ENCODE results near the gene FN3K.

The FN3K gene

DNA sequence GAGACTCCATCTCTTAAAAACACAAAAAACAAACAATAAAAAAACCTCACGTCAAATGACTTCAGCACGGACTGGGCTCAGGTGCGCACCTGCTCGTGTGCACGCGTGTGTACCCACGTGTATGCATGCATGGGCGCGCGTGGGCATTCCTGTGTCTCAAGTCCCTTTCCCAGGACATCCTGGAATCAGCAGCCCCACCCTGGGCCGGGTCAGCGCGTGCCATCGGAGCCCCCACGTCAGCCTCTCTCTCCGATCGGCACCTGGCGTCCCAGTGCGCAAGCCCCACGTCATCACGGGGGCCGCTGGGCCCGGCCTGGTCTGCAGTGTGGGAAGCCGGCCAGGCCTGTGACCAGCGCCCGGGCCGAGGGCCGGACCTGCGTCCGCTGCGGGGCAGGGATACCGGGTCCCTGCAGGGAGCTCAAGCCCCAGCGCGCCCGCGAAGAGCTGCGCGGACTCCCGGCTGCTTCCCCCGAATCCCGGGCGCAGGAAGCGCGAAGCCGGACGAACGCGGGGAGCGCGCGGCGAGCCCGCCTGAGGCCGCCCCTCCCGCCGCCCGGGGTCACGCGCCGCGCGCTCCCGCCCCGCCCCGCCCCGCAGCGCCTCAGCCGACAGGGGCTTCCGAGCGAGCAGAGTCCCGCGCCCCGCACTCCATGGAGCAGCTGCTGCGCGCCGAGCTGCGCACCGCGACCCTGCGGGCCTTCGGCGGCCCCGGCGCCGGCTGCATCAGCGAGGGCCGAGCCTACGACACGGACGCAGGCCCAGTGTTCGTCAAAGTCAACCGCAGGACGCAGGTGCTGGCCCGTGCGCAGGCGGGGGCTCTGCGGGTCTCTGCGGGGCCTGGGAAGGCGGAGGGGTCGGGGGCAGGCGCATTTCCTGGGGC, at the start of gene FN3K:
FN3K (plus strand) TSS at position 629 of the 880 bp plus-strand sequence; CDS start at position 651, 22 bp downstream.
- H3K36me3 ChIP-seq (ENCODE audit: control insufficient read depth, insufficient read depth, low read length), result no peaks in the 10 kb centered on the region
- H3K4me1 ChIP-seq (ENCODE audit: control insufficient read depth, insufficient read depth, low read length), result peaks cover 27% of the 10 kb centered on the region
- peak within 1 kb of the TSS; percentile 75 for H3K9ac ChIP-seq (ENCODE audit: low read length)
- H3K4me3 ChIP-seq (ENCODE audit: low read length), result peak within 1 kb of the TSS; percentile 46
- H3K27me3 ChIP-seq (ENCODE audit: control insufficient read depth, insufficient read depth, low read length), result no peaks in the 10 kb centered on the region
- H3K9me3 ChIP-seq (ENCODE audit: control insufficient read depth, low read length), result no peaks in the 10 kb centered on the region

DNA sequence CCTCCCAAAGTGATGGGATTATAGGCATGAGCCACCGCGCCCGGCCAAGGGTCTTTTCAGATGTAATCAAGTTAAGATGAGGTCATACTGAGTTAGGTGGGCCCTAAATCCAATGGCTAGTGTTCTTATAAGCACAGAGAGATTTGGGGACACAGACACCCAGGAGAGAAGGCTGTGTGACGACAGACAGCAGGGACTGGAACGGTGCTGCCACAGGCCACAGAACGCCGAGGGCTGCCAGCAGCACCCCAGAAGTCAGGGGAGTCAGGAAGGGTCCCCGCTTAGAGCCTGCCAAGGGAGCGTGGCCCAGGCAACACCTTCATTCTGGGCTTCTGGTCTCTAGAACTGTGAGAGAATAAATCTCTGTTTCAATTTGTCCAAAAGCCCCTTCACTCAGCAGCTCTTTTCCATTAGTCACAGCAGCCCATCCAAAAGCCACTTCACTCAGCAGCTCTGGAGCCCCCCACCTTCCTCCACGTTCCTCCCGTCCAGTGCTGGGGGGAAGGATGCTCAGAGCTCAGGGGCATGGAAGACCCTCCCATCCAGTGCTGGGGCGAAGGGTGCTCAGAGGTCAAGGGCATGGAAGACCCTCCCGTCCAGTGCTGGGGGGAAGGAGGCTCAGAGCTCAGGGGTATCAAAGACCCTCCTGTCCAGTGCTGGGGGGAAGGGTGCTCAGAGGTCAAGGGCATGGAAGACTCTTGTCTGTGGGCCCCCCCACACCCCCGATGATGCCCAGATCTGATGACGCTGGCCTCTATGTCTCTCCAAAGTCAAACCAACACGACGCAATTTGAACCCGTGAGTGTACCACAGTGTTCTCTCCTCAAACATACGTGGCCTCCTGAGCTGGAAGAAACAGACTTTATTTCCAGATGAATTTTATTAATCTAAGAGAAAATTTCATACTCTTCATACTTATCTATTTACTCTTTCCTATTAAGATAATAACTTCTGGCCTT, 48.8 kb upstream of the FN3K start:
- H3K27me3 ChIP-seq (ENCODE audit: control insufficient read depth, insufficient read depth, low read length), result no peaks in the 10 kb centered on the region
- H3K9ac ChIP-seq (ENCODE audit: low read length), result peak overlapping the region; percentile 32
- H3K4me1 ChIP-seq (ENCODE audit: control insufficient read depth, insufficient read depth, low read length), result peaks cover 40% of the 10 kb centered on the region
- no peak overlapping the region for H3K4me3 ChIP-seq (ENCODE audit: low read length)
- H3K36me3 ChIP-seq (ENCODE audit: control insufficient read depth, insufficient read depth, low read length), result no peaks in the 10 kb centered on the region
- H3K9me3 ChIP-seq (ENCODE audit: control insufficient read depth, low read length), result no peaks in the 10 kb centered on the region

- Histone ChIP-seq H3K9me3 (ENCODE audit: control insufficient read depth, low read length) (no peaks in the 10 kb centered on the region), H3K4me3 (ENCODE audit: low read length) (no peak overlapping the region), H3K4me1 (ENCODE audit: control insufficient read depth, insufficient read depth, low read length) (peaks cover 40% of the 10 kb centered on the region), H3K9ac (ENCODE audit: low read length) (peak overlapping the region; percentile 60), H3K36me3 (ENCODE audit: control insufficient read depth, insufficient read depth, low read length) (no peaks in the 10 kb centered on the region), H3K27me3 (ENCODE audit: control insufficient read depth, insufficient read depth, low read length) (no peaks in the 10 kb centered on the region)
Observed at GRCh38 chr17:82687375-82687861, 48.0 kb upstream of the FN3K start.

DNA sequence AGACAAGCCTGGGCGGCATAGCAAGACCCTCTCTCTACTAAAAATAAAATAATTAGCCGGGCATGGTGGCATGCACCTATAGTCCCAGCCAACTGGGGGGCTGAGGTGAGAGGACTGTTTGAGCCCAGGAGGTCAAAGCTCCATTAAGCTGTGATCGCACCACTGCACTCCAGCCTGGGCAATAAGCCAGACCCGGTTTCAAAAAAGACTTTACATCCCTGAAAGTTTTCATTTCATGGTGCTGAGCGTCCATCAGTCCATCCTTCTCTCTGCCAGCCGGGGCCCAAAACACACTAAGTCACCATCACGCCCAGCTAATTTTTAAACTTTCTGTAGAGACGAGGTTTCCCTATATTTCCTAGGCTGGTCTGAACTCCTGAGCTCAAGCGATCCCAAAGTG, 47.5 kb upstream of the FN3K start:
- Histone ChIP-seq H3K4me1 (ENCODE audit: control insufficient read depth, insufficient read depth, low read length) (peaks cover 40% of the 10 kb centered on the region), H3K9me3 (ENCODE audit: control insufficient read depth, low read length) (no peaks in the 10 kb centered on the region), H3K36me3 (ENCODE audit: control insufficient read depth, insufficient read depth, low read length) (no peaks in the 10 kb centered on the region), H3K4me3 (ENCODE audit: low read length) (no peak overlapping the region), H3K27me3 (ENCODE audit: control insufficient read depth, insufficient read depth, low read length) (no peaks in the 10 kb centered on the region), H3K9ac (ENCODE audit: low read length) (peak overlapping the region; percentile 60)

- Histone ChIP-seq H3K9ac (ENCODE audit: low read length) (no peak overlapping the region), H3K27me3 (ENCODE audit: control insufficient read depth, insufficient read depth, low read length) (no peaks in the 10 kb centered on the region), H3K4me1 (ENCODE audit: control insufficient read depth, insufficient read depth, low read length) (peaks cover 32% of the 10 kb centered on the region), H3K4me3 (ENCODE audit: low read length) (no peak overlapping the region), H3K36me3 (ENCODE audit: control insufficient read depth, insufficient read depth, low read length) (no peaks in the 10 kb centered on the region), H3K9me3 (ENCODE audit: control insufficient read depth, low read length) (no peaks in the 10 kb centered on the region)
Observed at GRCh38 chr17:82689077-82689476, 46.3 kb upstream of the FN3K start.

GRCh38 chr17:82690786-82691489, 44.5 kb upstream of the FN3K start:
- Histone ChIP-seq H3K27me3 (ENCODE audit: control insufficient read depth, insufficient read depth, low read length) (no peaks in the 10 kb centered on the region), H3K36me3 (ENCODE audit: control insufficient read depth, insufficient read depth, low read length) (no peaks in the 10 kb centered on the region), H3K9ac (ENCODE audit: low read length) (no peak overlapping the region), H3K4me1 (ENCODE audit: control insufficient read depth, insufficient read depth, low read length) (peaks cover 22% of the 10 kb centered on the region), H3K4me3 (ENCODE audit: low read length) (no peak overlapping the region), H3K9me3 (ENCODE audit: control insufficient read depth, low read length) (no peaks in the 10 kb centered on the region)

GRCh38 chr17:82691714-82692113, 43.7 kb upstream of the FN3K start:
- H3K9me3 ChIP-seq (ENCODE audit: control insufficient read depth, low read length), result no peaks in the 10 kb centered on the region
- no peak overlapping the region for H3K9ac ChIP-seq (ENCODE audit: low read length)
- peaks cover 22% of the 10 kb centered on the region for H3K4me1 ChIP-seq (ENCODE audit: control insufficient read depth, insufficient read depth, low read length)
- no peaks in the 10 kb centered on the region for H3K36me3 ChIP-seq (ENCODE audit: control insufficient read depth, insufficient read depth, low read length)
- no peak overlapping the region for H3K4me3 ChIP-seq (ENCODE audit: low read length)
- no peaks in the 10 kb centered on the region for H3K27me3 ChIP-seq (ENCODE audit: control insufficient read depth, insufficient read depth, low read length)

GRCh38 chr17:82692268-82692667, 43.1 kb upstream of the FN3K start:
- H3K4me1 ChIP-seq (ENCODE audit: control insufficient read depth, insufficient read depth, low read length), result peaks cover 24% of the 10 kb centered on the region
- no peak overlapping the region for H3K9ac ChIP-seq (ENCODE audit: low read length)
- no peaks in the 10 kb centered on the region for H3K9me3 ChIP-seq (ENCODE audit: control insufficient read depth, low read length)
- no peaks in the 10 kb centered on the region for H3K36me3 ChIP-seq (ENCODE audit: control insufficient read depth, insufficient read depth, low read length)
- H3K27me3 ChIP-seq (ENCODE audit: control insufficient read depth, insufficient read depth, low read length), result no peaks in the 10 kb centered on the region
- no peak overlapping the region for H3K4me3 ChIP-seq (ENCODE audit: low read length)

GRCh38 chr17:82693168-82693867, 42.1 kb upstream of the FN3K start:
- H3K9me3 ChIP-seq (ENCODE audit: control insufficient read depth, low read length), result no peaks in the 10 kb centered on the region
- H3K4me1 ChIP-seq (ENCODE audit: control insufficient read depth, insufficient read depth, low read length), result peaks cover 16% of the 10 kb centered on the region
- H3K27me3 ChIP-seq (ENCODE audit: control insufficient read depth, insufficient read depth, low read length), result no peaks in the 10 kb centered on the region
- no peaks in the 10 kb centered on the region for H3K36me3 ChIP-seq (ENCODE audit: control insufficient read depth, insufficient read depth, low read length)
- no peak overlapping the region for H3K4me3 ChIP-seq (ENCODE audit: low read length)
- H3K9ac ChIP-seq (ENCODE audit: low read length), result no peak overlapping the region

DNA sequence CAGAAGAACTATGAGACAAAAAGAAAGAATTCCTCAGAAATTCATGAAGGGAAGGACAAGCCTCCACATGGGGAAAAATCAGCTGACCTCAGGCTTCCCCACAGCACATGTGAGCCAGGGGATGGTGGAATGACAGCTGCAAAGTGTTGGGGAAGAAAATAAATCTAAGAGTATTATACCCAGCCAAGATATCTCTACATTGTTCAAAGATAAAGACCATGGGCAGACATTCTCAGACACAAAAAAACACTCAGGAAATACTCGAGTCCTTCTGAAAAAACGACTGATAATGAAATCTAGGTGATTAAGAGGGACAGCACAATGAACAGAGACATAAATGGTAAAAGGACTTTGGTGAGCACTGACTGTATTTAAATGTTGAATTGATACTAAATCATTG, 40.8 kb upstream of the FN3K start:
- no peaks in the 10 kb centered on the region for H3K27me3 ChIP-seq (ENCODE audit: control insufficient read depth, insufficient read depth, low read length)
- H3K9me3 ChIP-seq (ENCODE audit: control insufficient read depth, low read length), result no peaks in the 10 kb centered on the region
- peaks cover 21% of the 10 kb centered on the region for H3K4me1 ChIP-seq (ENCODE audit: control insufficient read depth, insufficient read depth, low read length)
- H3K9ac ChIP-seq (ENCODE audit: low read length), result no peak overlapping the region
- no peak overlapping the region for H3K4me3 ChIP-seq (ENCODE audit: low read length)
- no peaks in the 10 kb centered on the region for H3K36me3 ChIP-seq (ENCODE audit: control insufficient read depth, insufficient read depth, low read length)

DNA sequence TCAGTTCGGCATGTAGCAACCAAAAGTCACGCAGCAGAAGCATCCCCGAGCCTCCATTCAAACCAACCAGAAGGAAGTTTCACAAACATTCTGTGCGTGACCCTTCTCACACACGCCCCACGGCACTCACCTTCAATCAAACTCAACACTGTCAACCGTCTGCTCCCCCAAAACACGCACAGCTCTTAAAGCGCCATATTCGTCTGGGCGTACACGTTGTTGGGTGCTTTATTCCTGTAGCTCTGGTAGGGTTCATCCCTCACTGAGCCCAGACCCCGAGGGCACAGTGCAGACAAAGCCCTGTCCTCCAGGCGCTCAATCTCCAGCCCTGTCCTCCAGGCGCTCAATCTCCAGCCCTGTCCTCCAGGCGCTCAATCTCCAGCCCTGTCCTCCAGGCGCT, 39.2 kb upstream of the FN3K start:
- H3K27me3 ChIP-seq (ENCODE audit: control insufficient read depth, insufficient read depth, low read length), result no peaks in the 10 kb centered on the region
- H3K4me1 ChIP-seq (ENCODE audit: control insufficient read depth, insufficient read depth, low read length), result peaks cover 21% of the 10 kb centered on the region
- H3K9me3 ChIP-seq (ENCODE audit: control insufficient read depth, low read length), result no peaks in the 10 kb centered on the region
- H3K36me3 ChIP-seq (ENCODE audit: control insufficient read depth, insufficient read depth, low read length), result no peaks in the 10 kb centered on the region
- no peak overlapping the region for H3K9ac ChIP-seq (ENCODE audit: low read length)
- no peak overlapping the region for H3K4me3 ChIP-seq (ENCODE audit: low read length)

Measured in mucosa of stomach (tissue), 1 donor.